Epithelial cell of esophagus (primary cell): ENCODE results near the gene RERE.

Experiments used
- DNase-seq: peaks from one replicate; pipeline ENCODE4 v3.0.0; 2010; ENCODE audit warnings: low read depth
- H3K4me3 ChIP-seq: 2 replicates; pipeline ENCODE4 v1.5.1; 2011; ENCODE audit warnings: mild to moderate bottlenecking, low read length, control low read depth
- CTCF ChIP-seq: IDR thresholded peaks from 2 replicates; pipeline ENCODE4 v1.5.1; 2011; ENCODE audit warnings: low read depth, mild to moderate bottlenecking, low read length, control low read depth, inconsistent platforms; ENCODE audit not compliant: insufficient read depth; ENCODE audit errors: missing control alignments

Gene RERE

GRCh38 chr1:8303876-8304275 is 513.6 kb downstream of the RERE start:
- no peak for DNase-seq
- no peak for TF ChIP-seq CTCF

GRCh38 chr1:8303141-8303540 is 514.3 kb downstream of the RERE start:
- peak; percentile 30 for DNase-seq
- TF ChIP-seq CTCF: no peak
- no peak overlapping the region for H3K4me3 ChIP-seq

More at GRCh38 chr1:8303876-8304275, 513.6 kb downstream of the RERE start:
- H3K4me3 ChIP-seq: no peak overlapping the region
